ENCODE results near the gene MUTYH. TPM values are rescaled to one million over a fixed set of nuclear protein-coding genes. Genes with fewer than 3 reads are reported as not detected.
A peak's percentile ranks its signal among the peaks of the same experiment; 100 is the strongest.

Gene MUTYH
- total RNA-seq, 1 donor from 2014 or later: 33.7 TPM

DNA sequence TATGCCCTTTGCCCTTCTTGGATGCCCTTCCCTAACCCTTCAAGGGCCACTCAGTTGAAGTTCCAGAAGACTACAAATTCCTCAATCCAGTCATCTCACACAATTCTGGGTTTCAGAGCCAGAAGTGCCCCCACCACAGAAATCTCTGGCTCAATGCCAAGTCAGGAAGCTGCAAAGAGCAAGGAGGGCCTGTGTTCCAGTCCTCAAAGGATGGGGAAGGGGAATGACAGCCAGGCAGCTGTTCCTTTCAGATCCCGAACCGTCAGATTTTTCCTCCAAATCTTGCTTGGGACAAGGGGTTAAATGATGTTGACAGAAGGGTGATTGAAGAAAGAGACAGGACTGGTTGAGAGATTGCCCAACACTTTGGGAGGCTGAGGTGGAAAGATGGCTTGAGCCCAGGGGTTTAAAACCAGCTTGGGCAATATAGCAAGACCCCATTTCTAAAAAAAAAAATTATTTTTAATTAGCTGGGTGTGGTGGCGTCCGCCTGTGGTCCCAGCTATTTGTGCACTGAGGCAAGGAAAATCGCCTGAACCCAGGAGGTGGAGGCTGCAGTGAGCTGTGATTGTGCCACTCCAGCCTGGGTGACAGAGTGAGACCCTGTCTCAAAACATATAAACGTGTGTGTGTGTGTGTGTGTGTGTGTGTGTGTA lies 14.3 kb downstream of the MUTYH start:
- Mint-ChIP-seq H3K27ac (ENCODE audit: unreplicated experiment) (peak overlapping the region; percentile 33), H3K9me3 (ENCODE audit: unreplicated experiment) (peaks cover 8% of the 10 kb centered on the region), H3K27me3 (ENCODE audit: unreplicated experiment) (peaks cover 5% of the 10 kb centered on the region), H3K4me1 (ENCODE audit: low read depth, unreplicated experiment) (peaks cover 12% of the 10 kb centered on the region), H3K36me3 (ENCODE audit: unreplicated experiment) (no peaks in the 10 kb centered on the region), H3K4me3 (ENCODE audit: unreplicated experiment) (peak overlapping the region; percentile 82)
- TF ChIP-seq, protein P1, sequence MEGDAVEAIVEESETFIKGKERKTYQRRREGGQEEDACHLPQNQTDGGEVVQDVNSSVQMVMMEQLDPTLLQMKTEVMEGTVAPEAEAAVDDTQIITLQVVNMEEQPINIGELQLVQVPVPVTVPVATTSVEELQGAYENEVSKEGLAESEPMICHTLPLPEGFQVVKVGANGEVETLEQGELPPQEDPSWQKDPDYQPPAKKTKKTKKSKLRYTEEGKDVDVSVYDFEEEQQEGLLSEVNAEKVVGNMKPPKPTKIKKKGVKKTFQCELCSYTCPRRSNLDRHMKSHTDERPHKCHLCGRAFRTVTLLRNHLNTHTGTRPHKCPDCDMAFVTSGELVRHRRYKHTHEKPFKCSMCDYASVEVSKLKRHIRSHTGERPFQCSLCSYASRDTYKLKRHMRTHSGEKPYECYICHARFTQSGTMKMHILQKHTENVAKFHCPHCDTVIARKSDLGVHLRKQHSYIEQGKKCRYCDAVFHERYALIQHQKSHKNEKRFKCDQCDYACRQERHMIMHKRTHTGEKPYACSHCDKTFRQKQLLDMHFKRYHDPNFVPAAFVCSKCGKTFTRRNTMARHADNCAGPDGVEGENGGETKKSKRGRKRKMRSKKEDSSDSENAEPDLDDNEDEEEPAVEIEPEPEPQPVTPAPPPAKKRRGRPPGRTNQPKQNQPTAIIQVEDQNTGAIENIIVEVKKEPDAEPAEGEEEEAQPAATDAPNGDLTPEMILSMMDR (IDR thresholded peaks at IDR 0.05; ENCODE audit: partially characterized antibody, unreplicated experiment): no peak
- no peak for DNase-seq

- TF ChIP-seq, protein P1 (IDR thresholded peaks at IDR 0.05; ENCODE audit: partially characterized antibody, unreplicated experiment): no peak
- H3K9me3 Mint-ChIP-seq (ENCODE audit: unreplicated experiment): peaks cover 8% of the 10 kb centered on the region
- H3K4me3 Mint-ChIP-seq (ENCODE audit: unreplicated experiment): no peak overlapping the region
- no peaks in the 10 kb centered on the region for H3K36me3 Mint-ChIP-seq (ENCODE audit: unreplicated experiment)
- DNase-seq: no peak
- H3K27ac Mint-ChIP-seq (ENCODE audit: unreplicated experiment): no peak overlapping the region
- peaks cover 3% of the 10 kb centered on the region for H3K4me1 Mint-ChIP-seq (ENCODE audit: low read depth, unreplicated experiment)
- peaks cover 4% of the 10 kb centered on the region for H3K27me3 Mint-ChIP-seq (ENCODE audit: unreplicated experiment)
Measured at GRCh38 chr1:45322486-45323040, 17.7 kb downstream of the MUTYH start.

- TF ChIP-seq, protein P1 (IDR thresholded peaks at IDR 0.05; ENCODE audit: partially characterized antibody, unreplicated experiment): no peak
- Mint-ChIP-seq H3K36me3 (ENCODE audit: unreplicated experiment) (no peaks in the 10 kb centered on the region), H3K27me3 (ENCODE audit: unreplicated experiment) (peaks cover 2% of the 10 kb centered on the region), H3K27ac (ENCODE audit: unreplicated experiment) (no peak overlapping the region), H3K9me3 (ENCODE audit: unreplicated experiment) (peaks cover 7% of the 10 kb centered on the region), H3K4me3 (ENCODE audit: unreplicated experiment) (peak overlapping the region; percentile 48), H3K4me1 (ENCODE audit: low read depth, unreplicated experiment) (peaks cover 3% of the 10 kb centered on the region)
- DNase-seq: no peak
Measured at GRCh38 chr1:45321444-45321843, 18.8 kb downstream of the MUTYH start.

DNA sequence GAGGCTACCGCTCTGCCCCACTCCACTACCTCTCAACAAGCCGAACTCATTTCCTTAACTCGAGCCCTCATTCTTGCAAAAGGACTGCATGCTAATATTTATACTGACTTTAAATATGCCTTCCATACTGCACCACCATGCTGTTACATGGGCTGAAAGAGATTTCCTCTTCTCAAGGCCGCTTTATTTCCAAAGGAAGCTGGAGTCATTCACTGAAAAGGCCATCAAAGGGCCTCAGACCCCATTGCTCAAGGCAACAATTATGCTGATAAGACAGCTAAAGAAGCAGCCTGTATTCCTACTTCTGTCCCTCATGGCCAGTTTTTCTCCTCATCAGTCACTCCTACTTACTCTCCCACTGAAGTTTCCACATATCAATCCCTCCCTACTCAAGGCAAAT lies 20.5 kb downstream of the MUTYH start:
- Mint-ChIP-seq H3K27ac (ENCODE audit: unreplicated experiment) (no peak overlapping the region), H3K27me3 (ENCODE audit: unreplicated experiment) (no peaks in the 10 kb centered on the region), H3K4me1 (ENCODE audit: low read depth, unreplicated experiment) (peaks cover 3% of the 10 kb centered on the region), H3K9me3 (ENCODE audit: unreplicated experiment) (peaks cover 2% of the 10 kb centered on the region), H3K4me3 (ENCODE audit: unreplicated experiment) (no peak overlapping the region), H3K36me3 (ENCODE audit: unreplicated experiment) (no peaks in the 10 kb centered on the region)
- TF ChIP-seq, protein P1 (IDR thresholded peaks at IDR 0.05; ENCODE audit: partially characterized antibody, unreplicated experiment): no peak
- DNase-seq: no peak

DNA sequence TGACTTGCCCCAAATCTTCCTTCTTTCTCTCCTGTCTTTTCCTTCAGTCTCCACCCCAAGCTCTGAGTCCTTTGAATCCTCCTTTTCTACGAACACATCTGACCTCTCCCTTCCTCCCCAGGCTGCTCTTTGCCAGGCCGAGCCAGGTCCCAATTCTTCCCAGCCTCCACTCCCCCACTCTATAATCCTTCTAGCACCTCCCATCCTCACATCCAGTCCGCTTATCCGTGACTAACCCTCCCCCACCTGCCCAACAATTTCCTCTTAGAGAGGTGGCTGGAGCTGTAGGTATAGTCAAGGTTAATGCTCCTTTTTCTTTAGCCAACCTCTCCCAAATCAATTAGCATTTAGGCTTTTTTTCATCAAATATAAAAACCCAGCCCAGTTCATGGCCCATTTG lies 23.1 kb downstream of the MUTYH start:
- H3K4me3 Mint-ChIP-seq (ENCODE audit: unreplicated experiment): no peak overlapping the region
- H3K27ac Mint-ChIP-seq (ENCODE audit: unreplicated experiment): no peak overlapping the region
- peaks cover 1% of the 10 kb centered on the region for H3K27me3 Mint-ChIP-seq (ENCODE audit: unreplicated experiment)
- TF ChIP-seq, protein P1 (IDR thresholded peaks at IDR 0.05; ENCODE audit: partially characterized antibody, unreplicated experiment): no peak
- H3K9me3 Mint-ChIP-seq (ENCODE audit: unreplicated experiment): no peaks in the 10 kb centered on the region
- H3K4me1 Mint-ChIP-seq (ENCODE audit: low read depth, unreplicated experiment): peaks cover 3% of the 10 kb centered on the region
- no peak for DNase-seq
- H3K36me3 Mint-ChIP-seq (ENCODE audit: unreplicated experiment): no peaks in the 10 kb centered on the region

All from glutamatergic neuron (in vitro differentiated cells).